ENCODE results near the gene SBNO1.

- TF ChIP-seq ZNF140 (tag by site-specific recombination; IDR thresholded peaks at IDR 0.05) (no peak), ZNF747 (tag by site-specific recombination; IDR thresholded peaks at IDR 0.05) (no peak), CTCF (tag by site-specific recombination; IDR thresholded peaks at IDR 0.05) (no peak), REST (tag by site-specific recombination; IDR thresholded peaks at IDR 0.05) (no peak), ZNF580 (tag by site-specific recombination; IDR thresholded peaks at IDR 0.05) (no peak), ZBTB48 (tag by site-specific recombination; IDR thresholded peaks at IDR 0.05) (no peak), SCRT2 (tag by site-specific recombination; IDR thresholded peaks at IDR 0.05) (no peak), ZBTB1 (tag by site-specific recombination; IDR thresholded peaks at IDR 0.05) (no peak), ZBTB21 (tag by site-specific recombination; IDR thresholded peaks at IDR 0.05) (no peak), ZNF830 (tag by site-specific recombination; IDR thresholded peaks at IDR 0.05; ENCODE audit: low read depth) (no peak), ZNF707 (tag by site-specific recombination; IDR thresholded peaks at IDR 0.05) (no peak), ZNF768 (tag by site-specific recombination; IDR thresholded peaks at IDR 0.05) (no peak), ZBTB49 (tag by site-specific recombination; IDR thresholded peaks at IDR 0.05; ENCODE audit: low read depth) (no peak)
Measured at GRCh38 chr12:123258593-123258992, 106.1 kb downstream of the SBNO1 start.

Measured in HEK293 (cell line).